NCI-H146 (cell line): ENCODE data around the gene CDKN2A.
A peak's percentile ranks its signal among the peaks of the same experiment; 100 is the strongest.
"Not testable (repeated sequence)": the region's sequence is repeated elsewhere in the genome, so short reads cannot be mapped to it uniquely, and the experiment has no call there.

ENCODE experiments used
- DNase-seq: peaks from one replicate; lab custom pipeline; 2025; lab: John Stamatoyannopoulos, UW

The CDKN2A gene

GRCh38 chr9:21982391-21982790 lies 11.8 kb downstream of the CDKN2A start:
- DNase-seq, result no peak

GRCh38 chr9:21976334-21976875 lies 17.8 kb downstream of the CDKN2A start:
- no peak for DNase-seq

GRCh38 chr9:21974722-21975409 lies 19.3 kb downstream of the CDKN2A start:
- peak; percentile 98 for DNase-seq

GRCh38 chr9:21974343-21974721 lies 19.9 kb downstream of the CDKN2A start:
- peak; percentile 91 for DNase-seq

GRCh38 chr9:21972361-21972760 lies 21.8 kb downstream of the CDKN2A start:
- no peak for DNase-seq

GRCh38 chr9:21970800-21971640 lies 23.2 kb downstream of the CDKN2A start:
- DNase-seq, result no peak

- DNase-seq, result no peak
Measured at GRCh38 chr9:21969951-21970799, 24.0 kb downstream of the CDKN2A start.

- no peak for DNase-seq
Measured at GRCh38 chr9:21969011-21969940, 24.9 kb downstream of the CDKN2A start.

GRCh38 chr9:21968331-21969010 lies 25.7 kb downstream of the CDKN2A start:
- DNase-seq, result no peak

GRCh38 chr9:21967702-21968101 lies 26.5 kb downstream of the CDKN2A start:
- DNase-seq, result no peak

GRCh38 chr9:21967169-21967568 lies 27.0 kb downstream of the CDKN2A start:
- DNase-seq, result no peak

GRCh38 chr9:21966140-21966851 lies 27.9 kb downstream of the CDKN2A start:
- no peak for DNase-seq

- no peak for DNase-seq
Measured at GRCh38 chr9:21965401-21965951, 28.7 kb downstream of the CDKN2A start.

GRCh38 chr9:21964925-21965385 lies 29.2 kb downstream of the CDKN2A start:
- no peak for DNase-seq

GRCh38 chr9:21961569-21961968 lies 32.6 kb downstream of the CDKN2A start:
- DNase-seq, result no peak

GRCh38 chr9:21959268-21959667 lies 34.9 kb downstream of the CDKN2A start:
- not testable (repeated sequence) for DNase-seq

GRCh38 chr9:21958833-21959232 lies 35.4 kb downstream of the CDKN2A start:
- DNase-seq, result no peak

GRCh38 chr9:21945606-21946005 lies 48.6 kb downstream of the CDKN2A start:
- no peak for DNase-seq

GRCh38 chr9:21943464-21943863 lies 50.7 kb downstream of the CDKN2A start:
- no peak for DNase-seq
